Endometrium (tissue), 2 donors: ENCODE measurements around the gene GRID1.
"Not testable (repeated sequence)": the region's sequence is repeated elsewhere in the genome, so short reads cannot be mapped to it uniquely, and the experiment has no call there.

Experiments used
- FAIRE-seq: peaks from 2 replicates; lab custom pipeline; 2012; peaks lifted over from hg19 to GRCh38; lab: Jason Lieb, UNC
- donor health status: control.
- donor health status: control.

GRID1 gene

DNA sequence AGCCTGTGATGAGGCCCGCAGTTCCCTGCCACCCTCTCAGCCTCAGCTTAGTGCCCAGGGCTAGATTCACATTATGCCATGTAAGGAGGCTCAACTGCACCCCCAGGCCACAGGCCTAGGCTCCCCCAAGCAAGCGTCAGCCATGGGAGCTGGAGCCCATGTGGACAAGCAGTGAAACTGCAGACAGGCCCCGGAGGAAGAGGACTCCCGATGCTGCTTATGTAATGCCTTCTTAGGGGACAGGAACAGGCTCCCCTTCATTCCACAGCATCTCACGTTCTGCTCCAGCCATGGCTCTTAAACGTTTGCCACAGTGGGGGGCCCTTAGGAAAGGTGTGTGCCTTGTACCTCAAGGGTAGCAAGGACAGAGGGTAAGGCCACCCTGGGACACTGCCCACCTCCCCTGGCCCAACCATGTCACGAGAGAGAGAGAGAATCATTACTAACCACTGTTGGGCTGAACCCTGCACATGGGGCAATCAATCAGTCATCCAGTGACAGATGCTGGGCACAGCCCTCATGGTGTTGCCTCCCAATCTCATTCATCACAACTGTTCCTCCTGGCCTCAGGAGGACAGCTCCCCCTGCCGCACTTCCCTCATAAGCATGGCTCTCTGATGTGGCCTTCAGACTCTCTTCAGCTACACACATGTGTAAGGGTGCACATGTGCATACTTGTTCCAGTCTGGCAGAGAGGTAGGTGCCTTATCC lies 263.0 kb downstream of the GRID1 start:
- FAIRE-seq: no peak

DNA sequence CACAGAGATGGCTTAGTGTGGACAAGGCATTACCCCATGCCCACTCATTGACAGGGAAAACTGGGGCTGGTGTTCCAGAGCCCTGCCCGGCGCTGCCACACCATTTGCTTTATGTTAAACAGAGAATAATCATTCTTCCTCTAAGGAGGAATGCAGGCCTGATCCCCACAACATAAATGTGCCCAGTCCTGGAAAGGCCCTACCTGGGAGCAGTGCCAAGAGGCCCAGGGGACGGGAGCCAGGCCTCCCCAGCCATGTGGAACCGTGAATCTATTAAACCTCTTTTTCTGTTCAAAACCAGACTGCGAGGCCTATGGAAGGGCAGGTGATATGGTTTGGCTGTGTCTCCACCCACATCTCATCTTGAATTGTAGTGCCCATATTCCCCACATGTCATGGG lies 264.1 kb downstream of the GRID1 start:
- no peak for FAIRE-seq

DNA sequence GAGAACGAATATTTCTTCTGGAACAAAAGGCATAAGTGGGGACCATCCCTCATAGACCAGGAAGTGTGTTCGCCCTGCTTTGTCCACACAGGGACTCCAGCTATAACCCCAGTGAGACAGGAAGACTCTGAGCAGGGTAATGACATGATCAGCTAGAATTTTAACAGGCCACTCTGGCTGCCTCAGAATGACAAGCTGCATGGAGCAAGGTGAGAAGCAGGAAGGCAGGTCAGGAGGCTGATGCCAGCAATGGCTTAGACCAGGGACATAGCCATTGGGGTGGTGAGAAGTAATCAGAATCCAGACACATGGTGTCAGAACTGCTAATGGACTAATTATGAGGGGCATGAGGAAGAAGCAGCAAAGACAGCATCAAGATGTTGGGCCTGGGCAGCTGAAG lies 264.6 kb downstream of the GRID1 start:
- FAIRE-seq: no peak

DNA sequence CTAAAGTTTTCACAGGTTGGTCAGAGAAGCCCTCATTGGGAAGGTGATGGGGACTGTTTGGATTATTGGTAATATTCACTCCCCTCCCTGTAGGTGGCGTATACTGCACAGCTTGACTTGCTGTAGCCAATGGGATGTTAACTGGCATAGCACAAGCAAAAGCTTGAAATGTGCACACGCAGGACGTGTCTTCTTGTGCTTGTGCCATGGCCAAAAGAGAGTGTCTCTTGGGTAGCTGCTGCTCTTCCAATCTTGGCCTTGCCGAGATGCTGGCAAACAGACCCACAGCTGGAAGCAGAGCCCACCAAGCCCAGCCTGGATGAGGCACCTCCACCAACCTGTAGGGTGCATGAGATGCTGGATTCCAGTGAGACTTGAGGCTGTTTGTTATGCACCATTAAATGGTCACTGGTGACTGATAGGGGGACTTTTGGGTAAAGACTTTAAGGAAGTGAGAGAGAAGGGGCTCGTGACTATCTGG lies 266.0 kb downstream of the GRID1 start:
- no peak for FAIRE-seq

DNA sequence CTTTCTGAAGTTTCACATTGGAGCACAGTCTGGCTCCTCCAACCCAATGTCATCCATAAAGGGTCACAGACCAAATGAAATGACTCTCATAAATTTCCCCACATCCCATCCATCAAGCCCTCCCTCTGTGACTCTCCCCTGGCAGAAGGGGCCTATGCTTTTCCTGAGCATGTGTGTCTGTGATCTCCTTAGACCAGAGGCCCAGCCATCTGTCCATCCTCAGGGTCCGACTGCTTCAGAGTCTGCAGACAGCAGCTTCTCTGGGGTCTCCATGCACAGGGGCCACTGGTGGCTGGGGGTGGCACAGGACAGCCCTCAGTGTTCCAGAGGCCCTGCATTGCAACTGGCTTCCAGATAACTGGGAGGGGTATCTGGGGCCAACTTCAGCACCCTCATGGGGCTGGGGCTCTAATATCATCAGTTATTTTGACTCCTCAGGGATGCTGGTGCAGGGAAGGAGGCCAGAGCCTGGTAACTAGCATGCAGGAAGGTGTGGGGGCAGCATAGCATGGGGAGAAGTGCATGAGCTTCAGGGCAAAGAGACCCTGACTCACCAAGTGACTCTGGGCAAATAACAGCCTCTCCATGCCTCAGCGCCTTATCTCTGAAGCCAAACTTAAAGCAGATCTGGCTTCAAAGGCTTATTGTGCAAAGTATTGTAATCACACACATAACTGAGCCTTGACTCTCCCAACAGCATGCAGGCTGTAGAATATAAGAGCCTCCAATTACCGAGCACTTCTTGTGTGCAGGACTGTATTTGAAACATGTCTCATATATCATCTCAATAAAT lies 266.9 kb downstream of the GRID1 start:
- no peak for FAIRE-seq

DNA sequence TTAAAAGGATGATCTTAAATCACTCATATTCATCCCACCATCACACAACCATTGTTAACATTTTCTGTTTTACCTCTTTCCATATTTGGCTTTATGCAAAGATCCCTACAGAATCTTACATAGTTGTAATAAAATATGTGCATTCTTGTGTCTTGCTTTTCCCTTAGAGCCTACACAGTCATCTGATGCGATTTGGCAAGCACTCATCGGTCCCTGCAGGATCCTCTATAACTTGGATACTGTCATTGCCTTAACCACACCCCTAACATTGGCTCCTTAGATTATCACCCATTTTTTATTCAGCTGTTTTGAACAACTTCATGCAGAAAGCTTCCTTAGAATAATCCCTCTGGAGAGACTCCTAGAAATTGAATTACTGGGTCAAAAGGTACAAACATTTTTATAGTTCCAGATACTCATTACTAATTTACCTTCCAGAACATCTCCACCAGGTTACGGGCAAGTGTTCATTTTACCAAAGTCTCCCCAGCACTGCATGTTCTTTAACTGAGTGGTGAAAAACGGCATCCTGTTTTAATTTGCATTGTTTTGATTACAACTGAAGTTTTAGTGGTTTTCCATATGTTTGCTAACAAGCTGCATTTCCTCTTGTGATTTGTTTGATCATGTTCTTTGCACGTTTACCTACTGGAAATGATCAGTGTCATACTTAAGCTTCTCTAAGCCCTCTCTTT lies 268.3 kb downstream of the GRID1 start:
- no peak for FAIRE-seq

DNA sequence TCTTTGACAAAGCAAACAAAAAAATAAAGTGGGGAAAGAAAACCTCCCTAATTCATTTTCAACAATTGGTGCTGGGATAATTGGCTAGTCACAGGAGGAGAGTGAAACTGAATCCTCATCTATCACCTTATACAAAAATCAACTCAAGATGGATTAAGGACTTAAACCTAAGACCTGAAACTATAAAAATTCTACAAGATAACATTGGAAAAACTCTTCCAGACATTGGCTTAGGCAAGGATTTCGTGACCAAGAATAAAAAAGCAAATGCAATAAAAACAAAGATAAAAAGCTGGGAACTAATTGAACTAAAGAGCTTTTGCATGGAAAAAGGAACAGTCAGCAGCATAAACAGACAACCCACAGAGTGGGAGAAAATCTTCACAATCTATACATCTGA lies 271.5 kb downstream of the GRID1 start:
- not testable (repeated sequence) for FAIRE-seq

DNA sequence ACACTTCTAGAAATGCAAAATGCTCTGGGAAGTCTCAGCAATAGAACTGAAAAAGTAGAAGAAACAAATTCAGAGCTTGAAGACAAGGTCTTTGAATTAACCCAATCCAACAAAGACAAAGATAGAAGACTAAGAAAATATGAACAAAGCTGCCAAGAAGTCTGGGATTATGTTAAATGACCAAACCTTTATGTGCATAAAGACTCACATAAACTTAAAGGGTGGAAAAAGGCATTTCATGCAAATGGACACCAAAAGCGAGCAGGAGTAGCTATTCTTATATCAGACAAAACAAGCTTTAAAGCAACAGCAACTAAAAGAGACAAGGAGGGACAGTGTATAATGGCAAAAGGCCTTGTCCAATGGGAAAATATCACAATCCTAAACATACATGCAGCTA lies 274.3 kb downstream of the GRID1 start:
- not testable (repeated sequence) for FAIRE-seq

DNA sequence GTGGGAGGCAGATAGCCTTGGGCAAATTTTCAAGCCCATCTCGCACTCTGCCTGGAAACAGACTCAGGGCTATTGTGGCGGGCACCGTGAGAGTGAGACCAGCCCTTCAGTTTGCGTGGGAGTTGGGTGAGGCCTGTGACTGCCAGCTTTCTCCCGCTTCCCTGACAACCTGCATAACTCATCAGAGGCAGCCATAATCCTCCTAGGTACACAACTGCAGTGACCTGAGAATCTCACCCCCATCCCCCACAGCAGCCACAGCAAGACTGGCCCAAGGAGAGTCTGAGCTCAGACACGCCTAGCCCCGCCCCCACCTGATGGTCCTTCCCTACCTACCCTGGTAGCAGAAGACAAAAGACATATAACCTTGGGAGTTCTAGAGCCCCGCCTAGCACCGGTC lies 275.4 kb downstream of the GRID1 start:
- no peak for FAIRE-seq

DNA sequence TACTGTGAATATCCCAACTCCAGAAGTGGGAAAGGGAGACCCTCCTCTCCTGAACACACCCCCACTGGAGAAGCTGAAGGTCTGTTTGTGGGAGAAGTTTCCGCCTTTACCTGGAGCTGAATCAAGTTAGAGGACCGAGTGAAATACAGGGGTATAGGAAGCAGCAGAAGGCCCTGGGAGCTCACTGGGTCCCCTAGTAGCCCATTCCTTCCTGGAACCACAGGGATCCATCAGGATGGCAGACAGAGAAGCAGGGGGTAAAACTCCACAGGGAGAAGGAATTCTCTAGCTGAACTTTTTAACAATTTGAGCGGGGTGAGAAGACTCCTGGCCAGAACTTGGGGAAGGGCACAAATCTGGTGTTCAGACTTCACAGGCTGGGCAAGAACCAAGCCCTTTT lies 275.8 kb downstream of the GRID1 start:
- FAIRE-seq: no peak

DNA sequence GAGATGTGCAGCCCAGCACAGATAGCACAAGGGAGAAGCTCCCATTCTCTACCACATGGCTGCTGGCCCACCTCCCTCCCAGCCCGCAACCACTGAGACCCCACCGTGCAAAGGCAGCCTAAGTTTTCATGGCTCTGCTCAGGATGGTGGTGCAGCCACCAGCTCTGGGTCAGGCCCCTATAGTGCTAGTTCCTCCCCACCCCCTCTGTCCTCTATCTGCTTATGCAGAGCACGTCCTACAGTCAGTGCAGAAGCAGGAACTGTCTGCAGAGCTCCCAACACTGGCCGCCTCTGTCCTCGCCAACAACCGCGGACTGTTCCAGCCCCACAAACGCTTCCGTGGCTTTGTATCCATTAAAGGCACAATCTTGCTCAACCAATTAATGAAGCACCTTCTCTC lies 278.9 kb downstream of the GRID1 start:
- FAIRE-seq: no peak

DNA sequence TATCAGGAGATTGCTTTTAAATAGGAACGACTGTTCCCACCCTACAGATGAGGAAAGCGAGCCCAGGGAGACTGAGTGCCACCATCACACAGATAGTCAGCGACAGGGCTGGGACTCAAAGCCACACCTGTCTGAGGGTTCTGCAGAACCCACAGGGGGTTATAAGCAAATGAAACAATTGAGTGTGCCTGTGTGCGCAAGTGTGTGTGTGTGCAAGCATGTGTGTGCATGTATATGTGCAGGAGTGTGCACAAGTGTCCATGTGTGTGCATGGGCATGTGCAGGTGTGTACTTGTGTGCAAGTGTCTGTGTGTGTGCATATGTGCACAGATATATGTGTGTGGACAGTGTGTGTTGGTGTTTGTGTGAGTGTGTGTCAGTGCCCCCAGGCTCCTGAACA lies 280.2 kb downstream of the GRID1 start:
- no peak for FAIRE-seq

DNA sequence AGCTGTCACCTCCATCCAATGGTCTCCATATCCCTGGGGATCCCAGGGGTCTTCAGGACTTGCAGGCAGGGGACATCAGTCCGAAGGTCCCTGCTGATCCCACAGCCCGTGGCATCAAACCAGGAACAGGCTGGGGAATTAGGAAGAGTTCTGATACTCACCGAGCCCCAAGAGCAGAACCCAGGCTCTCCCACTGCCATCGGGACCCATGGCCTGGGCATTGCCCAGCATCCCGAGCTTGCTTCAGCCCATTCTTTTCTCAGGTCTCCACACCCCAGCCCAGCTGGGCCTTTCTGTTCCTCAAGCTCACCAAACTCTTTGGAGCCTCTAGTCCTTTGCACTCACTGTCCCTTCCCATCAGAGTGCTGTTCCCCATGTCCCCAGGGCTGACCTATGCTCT lies 280.9 kb downstream of the GRID1 start:
- FAIRE-seq: no peak

DNA sequence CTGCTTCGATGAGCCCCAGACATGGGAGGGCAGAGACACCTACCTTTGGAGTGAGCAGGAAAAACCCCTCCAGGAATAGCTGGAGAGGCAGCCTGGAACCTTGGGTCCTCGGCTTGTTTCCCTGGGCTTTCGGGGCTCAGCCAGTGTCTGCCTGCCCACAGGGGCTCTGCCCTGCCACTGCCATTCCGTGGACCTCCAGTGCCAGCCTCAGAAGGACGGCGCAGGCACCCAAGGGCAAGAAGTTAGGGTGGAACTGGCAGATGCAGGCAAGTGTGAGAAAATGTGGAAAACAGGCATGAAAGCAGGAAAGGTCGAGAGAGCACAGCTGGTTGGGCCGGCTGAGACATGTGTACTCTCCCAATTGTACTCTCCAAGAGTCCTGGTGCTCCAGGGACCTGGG lies 281.5 kb downstream of the GRID1 start:
- no peak for FAIRE-seq

DNA sequence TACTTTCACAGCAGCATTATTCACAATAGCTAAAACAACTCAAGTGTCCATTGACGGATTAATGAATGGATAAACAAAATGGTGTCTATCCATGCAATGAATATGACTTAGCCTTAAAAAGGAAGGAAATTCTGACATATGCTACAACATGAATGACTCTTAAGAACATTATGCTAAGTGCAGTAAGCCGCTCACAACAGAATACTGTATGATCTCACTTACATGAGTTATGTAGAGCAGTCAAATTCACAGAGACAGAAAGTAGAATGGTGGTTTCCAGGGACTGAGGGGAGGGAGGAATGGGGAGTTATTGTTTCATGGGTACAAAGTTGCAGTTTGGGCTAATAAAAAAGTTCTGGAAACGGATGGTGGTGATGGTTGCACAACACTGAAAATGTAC lies 282.0 kb downstream of the GRID1 start:
- FAIRE-seq: no peak

DNA sequence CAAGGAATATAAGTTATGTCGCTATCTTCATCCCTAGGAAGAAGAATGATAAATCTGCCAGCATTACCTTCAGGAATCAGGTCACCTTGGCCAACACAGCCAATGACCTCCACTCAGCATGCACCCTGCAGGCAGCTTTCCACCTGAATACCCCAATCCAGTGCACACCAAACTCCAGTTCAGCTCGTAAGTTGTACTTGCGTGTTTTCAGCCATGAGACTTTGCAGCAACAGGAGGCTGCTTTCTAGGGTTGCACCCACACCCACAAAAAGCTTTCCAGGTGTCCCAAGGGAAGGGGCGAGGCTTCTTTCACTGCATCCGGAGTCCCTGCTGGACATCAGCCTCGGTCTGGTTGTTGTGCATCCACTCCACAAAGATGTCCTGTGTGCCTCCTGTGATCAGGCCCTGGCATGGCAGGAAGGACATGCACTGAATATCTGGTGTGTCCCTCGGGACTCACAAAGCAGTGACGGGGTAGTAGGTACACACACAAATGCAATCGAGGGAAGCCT lies 282.9 kb downstream of the GRID1 start:
- FAIRE-seq: no peak

DNA sequence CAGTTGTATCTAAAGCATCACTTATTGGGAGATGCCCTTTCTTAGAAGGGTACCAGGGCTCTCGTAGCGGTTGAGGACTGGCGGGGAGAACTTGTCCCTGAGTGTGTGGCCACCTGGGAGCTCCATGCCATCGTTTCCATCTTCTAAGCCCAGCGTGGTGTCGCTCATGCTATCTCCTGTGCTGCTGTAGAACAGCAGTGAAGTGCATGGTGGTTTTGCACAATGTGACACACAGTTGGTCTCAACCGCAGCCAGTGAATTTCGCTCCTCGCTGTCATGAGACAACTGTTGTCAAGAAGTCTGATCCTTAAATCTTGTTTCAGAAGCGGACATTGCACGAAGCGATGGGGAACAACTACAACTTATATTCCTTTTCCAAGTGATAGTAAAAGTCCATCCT lies 283.4 kb downstream of the GRID1 start:
- no peak for FAIRE-seq

DNA sequence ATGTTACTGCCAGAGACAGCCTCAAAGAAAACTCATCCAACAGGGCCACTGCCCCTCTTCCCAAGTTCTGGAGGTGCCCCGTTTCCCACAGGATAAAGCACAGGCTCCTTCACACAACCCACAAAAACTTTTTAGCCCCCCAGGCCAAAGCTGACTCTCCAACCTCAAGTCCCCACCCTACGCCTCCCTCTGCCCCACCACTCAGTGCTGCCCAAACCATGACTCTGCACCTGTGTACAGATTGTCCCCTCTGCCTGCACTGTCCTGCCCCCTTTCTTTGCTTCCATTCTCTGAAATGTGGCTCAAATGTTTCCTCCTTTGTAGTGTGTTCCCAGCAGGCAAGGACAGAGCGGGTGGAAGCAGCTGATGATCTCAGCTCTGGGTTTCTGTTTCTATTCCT lies 284.0 kb downstream of the GRID1 start:
- FAIRE-seq: no peak

DNA sequence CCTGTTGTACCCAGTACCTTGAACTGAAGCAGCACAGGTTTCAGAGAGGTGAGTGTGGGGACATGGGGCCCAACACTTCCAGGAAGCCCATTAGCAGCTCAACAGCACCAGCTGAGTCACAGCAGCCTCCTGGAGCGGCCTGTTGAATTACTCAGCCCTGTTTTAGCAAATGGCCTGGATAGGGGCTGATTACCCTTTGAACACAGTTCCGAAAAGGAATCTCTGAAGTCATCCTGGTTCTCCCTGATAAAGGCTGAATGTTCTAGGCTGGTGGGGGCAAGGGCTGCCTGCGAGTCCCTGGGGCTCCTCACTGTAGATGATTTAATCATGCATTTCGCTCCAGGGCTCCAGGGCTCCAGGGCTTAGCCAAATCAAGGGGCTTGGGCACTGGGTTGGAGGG lies 287.5 kb downstream of the GRID1 start:
- FAIRE-seq: no peak

DNA sequence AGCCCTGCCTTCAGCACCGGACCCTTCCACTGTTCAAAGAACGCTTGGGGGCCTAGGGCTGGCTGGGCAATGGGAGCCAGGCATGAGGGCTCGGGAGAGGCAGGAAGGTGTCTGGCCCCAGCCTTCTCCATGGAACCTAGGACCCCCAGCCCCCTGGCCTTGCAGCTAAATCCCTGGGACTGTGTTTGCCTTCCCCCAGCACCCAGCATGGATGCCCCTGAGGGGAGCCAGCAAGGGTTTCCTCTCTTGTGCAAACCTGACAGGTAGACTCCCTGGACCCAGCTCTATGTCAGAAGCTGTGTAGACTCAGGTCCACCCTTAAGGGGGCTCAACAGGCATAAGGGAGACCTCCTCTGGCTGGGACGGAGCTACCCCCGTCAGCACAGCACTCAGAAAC lies 288.0 kb downstream of the GRID1 start:
- no peak for FAIRE-seq

DNA sequence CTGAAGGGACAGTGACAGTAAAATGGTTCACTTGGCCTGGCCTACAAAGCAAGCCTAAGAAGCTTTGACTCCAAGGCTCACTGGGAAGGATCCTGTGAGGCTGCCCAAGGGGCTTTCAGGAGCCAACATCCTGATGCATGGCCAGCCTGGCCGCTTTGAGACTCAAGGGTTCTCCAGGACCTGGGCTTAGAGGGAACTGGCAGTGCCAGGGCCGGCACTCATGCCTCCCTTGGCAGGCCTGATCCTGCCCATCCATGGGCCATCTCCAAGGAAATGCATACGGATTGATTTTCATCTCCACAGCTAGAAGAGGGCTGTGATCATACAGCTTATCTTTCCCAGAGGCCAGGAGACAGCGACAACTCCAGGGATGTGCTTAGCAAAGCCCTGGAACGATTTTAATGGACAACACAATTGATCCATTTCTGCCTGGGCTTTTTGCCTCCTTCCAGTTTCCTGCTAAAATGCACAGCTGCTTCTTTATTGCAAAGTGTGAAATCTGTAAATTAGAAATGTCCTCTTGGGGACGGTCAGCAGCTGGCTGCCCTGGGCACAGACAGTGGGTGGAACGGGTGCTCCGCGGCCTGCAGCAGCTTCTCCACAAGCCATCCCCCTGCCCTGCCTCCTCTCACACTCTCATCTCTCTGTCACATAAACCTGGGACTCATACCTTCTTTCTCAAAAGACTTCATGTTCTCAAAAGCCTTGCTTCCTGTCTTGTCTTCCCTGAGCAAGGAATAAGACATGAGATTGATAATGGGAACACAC lies 288.5 kb downstream of the GRID1 start:
- no peak for FAIRE-seq

DNA sequence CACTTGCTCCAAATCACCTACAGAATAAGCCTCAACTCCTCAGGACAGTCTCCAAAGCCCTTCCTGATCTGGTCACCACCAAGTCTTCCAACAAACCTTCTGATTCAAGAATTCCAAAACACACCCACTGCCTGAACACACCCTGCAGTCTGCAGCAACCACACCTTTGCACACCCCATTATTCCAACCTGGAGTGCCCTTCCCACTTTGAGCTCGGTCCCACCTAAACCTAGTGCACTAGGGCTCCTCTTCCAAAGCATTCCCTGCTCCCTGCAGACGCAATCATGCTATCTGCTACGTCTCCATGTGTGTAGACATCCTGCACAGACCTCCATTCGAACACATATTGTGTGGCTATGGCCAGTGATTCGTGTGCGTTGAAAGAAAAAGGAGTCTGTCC lies 289.3 kb downstream of the GRID1 start:
- no peak for FAIRE-seq
